K562 (cell line): ENCODE measurements around the gene EIF4G2. TPM values are rescaled to one million over a fixed set of nuclear protein-coding genes. Genes with fewer than 3 reads are reported as not detected.

Source experiments
- ATAC-seq: fragments of 200-7000 bp; cut with Tn5 transposase; 3 replicates; pipeline ENCODE4 v1.9.1; 2020; ENCODE audit warnings: moderate library complexity
- BruUV-seq: library from RNA; stranded (reverse); fragments of 400-500 nt; replicated peaks from 2 replicates; lab custom pipeline; 2021; lab: Mats Ljungman, UMichigan
- CTCF ChIA-PET: fragments of 300-600 bp; formaldehyde crosslinking; extraction: SDS; loops from one replicate; lab custom pipeline; 2021; ENCODE audit warnings: low intra/inter-chr PET ratio; lab: Yijun Ruan, JAX
- POLR2A ChIA-PET: fragments of 300-600, 350-650 bp; sonication (Branson Sonifier 250); formaldehyde crosslinking; extraction: SDS; loops from one replicate; lab custom pipeline; 2021; ENCODE audit warnings: antibody characterized with exemption, inconsistent platforms; lab: Yijun Ruan, JAX
- DNase-seq, 4 experiments: peaks; one replicate each; pipeline versions ENCODE4 v3.0.0 to v3.0.0-alpha.2; 2011 to 2018; ENCODE audit warnings: low spot score in 3 of 4, mixed read lengths in 3 of 4; ENCODE audit errors: extremely low read depth in 1 of 4
- FAIRE-seq: peaks from 2 replicates; lab custom pipeline; 2011; peaks lifted over from hg19 to GRCh38; lab: Jason Lieb, UNC
- H2AFZ ChIP-seq: 2 replicates; pipeline ENCODE4 v1.6.0; 2011; ENCODE audit warnings: low read depth, low read length, control low read depth, inconsistent platforms
- H3K27ac ChIP-seq: fragments of 200-600 bp; 3 replicates; pipeline ENCODE4 v1.8.0; 2011; ENCODE audit warnings: low read depth, mild to moderate bottlenecking, control low read depth, inconsistent platforms, low read length, moderate library complexity, mixed read lengths; ENCODE audit errors: extremely low read depth
- H3K27me3 ChIP-seq, 2 experiments: fragments of 300-600 bp in 1 of 2; 2 replicates in 1 of 2; 3 replicates in 1 of 2; pipeline versions ENCODE4 v1.6.0 to v1.8.0; 2011; ENCODE audit warnings: inconsistent platforms in 2 of 2, low read length in 2 of 2, mild to moderate bottlenecking in 1 of 2, mixed read lengths in 1 of 2, moderate library complexity in 1 of 2; ENCODE audit not compliant: control insufficient read depth in 2 of 2, insufficient read depth in 2 of 2
- H3K36me3 ChIP-seq: fragments of 300-600 bp; 3 replicates; pipeline ENCODE4 v1.8.0; 2011; ENCODE audit warnings: mild to moderate bottlenecking, low read length, inconsistent platforms; ENCODE audit not compliant: control insufficient read depth, insufficient read depth
- H3K4me1 ChIP-seq, 2 experiments: fragments of 200-600 bp in 1 of 2; replicated peaks in 1 of 2; 2 replicates in 1 of 2; 3 replicates in 1 of 2; pipeline versions ENCODE4 v1.5.1 to v1.8.0; 2011; ENCODE audit warnings: inconsistent platforms in 2 of 2, low read length in 2 of 2, mild to moderate bottlenecking in 1 of 2, mixed read lengths in 1 of 2, moderate library complexity in 1 of 2; ENCODE audit not compliant: control insufficient read depth in 2 of 2, insufficient read depth in 2 of 2
- H3K4me2 ChIP-seq: 2 replicates; pipeline ENCODE4 v1.6.1; 2011; ENCODE audit warnings: low read length, control low read depth, inconsistent platforms, mixed read lengths; ENCODE audit not compliant: insufficient read depth
- H3K4me3 ChIP-seq: fragments of 200-600 bp; sonication (generic), shearing (Covaris generic); 2 replicates; pipeline ENCODE4 v1.5.1; 2016; ENCODE audit warnings: control low read depth, inconsistent platforms
- H3K79me2 ChIP-seq: fragments of 200-600 bp; 3 replicates; pipeline ENCODE4 v1.8.0; 2011; ENCODE audit warnings: low read length, inconsistent platforms; ENCODE audit not compliant: control insufficient read depth, insufficient read depth
- H3K9ac ChIP-seq, 2 experiments: 2 replicates each; pipeline versions ENCODE4 v1.6.0 to v1.6.1; 2011; ENCODE audit warnings: low read depth in 2 of 2, low read length in 2 of 2, control low read depth in 1 of 2, inconsistent platforms in 1 of 2, mild to moderate bottlenecking in 1 of 2, mixed read lengths in 1 of 2; ENCODE audit not compliant: insufficient read depth in 1 of 2
- H3K9me1 ChIP-seq: one replicate; pipeline ENCODE4 v1.6.0; 2011; ENCODE audit warnings: inconsistent platforms, mild to moderate bottlenecking, low read length, moderate library complexity; ENCODE audit not compliant: control insufficient read depth, insufficient read depth
- H3K9me3 ChIP-seq: replicated peaks from 2 replicates; pipeline ENCODE4 v1.5.1; 2011; ENCODE audit warnings: low read depth, low read length, inconsistent platforms; ENCODE audit not compliant: control insufficient read depth, insufficient read depth
- H4K20me1 ChIP-seq: replicated peaks from 2 replicates; pipeline ENCODE4 v1.6.1; 2011; ENCODE audit warnings: low read length, inconsistent platforms, mixed read lengths; ENCODE audit not compliant: control insufficient read depth, insufficient read depth
- BHLHE40 ChIP-seq: IDR thresholded peaks from 2 replicates; pipeline ENCODE4 v1.6.1; 2011; ENCODE audit warnings: low read length, improper control_type of control experiment
- CBFA2T3 ChIP-seq: fragments of 450-650 bp; IDR thresholded peaks from 2 replicates; pipeline ENCODE4 v1.6.1; 2017
- EGR1 ChIP-seq: fragments of 450-650 bp; conservative IDR thresholded peaks from 2 replicates; pipeline ENCODE4 v1.6.1; 2017; ENCODE audit warnings: mild to moderate bottlenecking
- ESRRA ChIP-seq: fragments of 450-650 bp; IDR thresholded peaks from 2 replicates; pipeline ENCODE4 v1.6.1; 2014; ENCODE audit warnings: low read depth, mild to moderate bottlenecking, moderate library complexity, borderline replicate concordance
- FOSL1 ChIP-seq: fragments of 200-800 bp; sonication (Bioruptor generic); conservative IDR thresholded peaks from 2 replicates; pipeline ENCODE4 v1.6.1; 2016; ENCODE audit warnings: missing genetic modification characterization, missing compliant biosample characterization
- GABPA ChIP-seq: fragments of 200-800 bp; sonication (Bioruptor generic); conservative IDR thresholded peaks from 2 replicates; pipeline ENCODE4 v1.6.1; 2016; ENCODE audit warnings: low read depth, missing genetic modification characterization, missing compliant biosample characterization
- KAT8 ChIP-seq: fragments of 450-650 bp; IDR thresholded peaks from 2 replicates; pipeline ENCODE4 v1.6.1; 2016; ENCODE audit warnings: low read depth, mild to moderate bottlenecking
- NCOA4 ChIP-seq: fragments of 450-650 bp; IDR thresholded peaks from 2 replicates; pipeline ENCODE4 v1.6.1; 2018; ENCODE audit warnings: mild to moderate bottlenecking; ENCODE audit not compliant: partially characterized antibody
- NFE2 ChIP-seq: IDR thresholded peaks from 2 replicates; pipeline ENCODE4 v1.6.1; 2014; ENCODE audit warnings: antibody characterized with exemption, low read depth
- SOX6 ChIP-seq: fragments of 450-650 bp; IDR thresholded peaks from 2 replicates; pipeline ENCODE4 v1.6.1; 2014; ENCODE audit warnings: mild to moderate bottlenecking
- ZNF121 ChIP-seq: sonication (generic); formaldehyde crosslinking; conservative IDR thresholded peaks from 2 replicates; pipeline ENCODE4 v1.8.0; 2022; ENCODE audit warnings: missing genetic modification reagents
- ZNF695 ChIP-seq: fragments of 450-650 bp; formaldehyde crosslinking; IDR thresholded peaks from 2 replicates; pipeline ENCODE4 v1.4.0; 2020; ENCODE audit warnings: mild to moderate bottlenecking, moderate library complexity
- WGBS: fragments of 100-300 bp; shearing (Covaris generic); methylation state at CpG from one replicate; pipeline ENCODE4 v1.1.6; 2016; ENCODE audit warnings: low coverage, mixed read lengths; ENCODE audit not compliant: insufficient coverage; ENCODE audit errors: missing lambda C conversion rate; 5-methylcytosine and 5-hydroxymethylcytosine counted together
- in situ Hi-C: fragments of 300-500 bp; cut with MboI; formaldehyde crosslinking; loops from 4 replicates; pipeline ENCODE4 v1.15.0; 2018; ENCODE audit warnings: inconsistent platforms, mixed read lengths
- intact Hi-C: fragments of 100-400 bp; cut with micrococcal nuclease; formaldehyde crosslinking; loops from 2 replicates; pipeline ENCODE4 v1.14.2; 2022
- polyA plus RNA-seq, 8 experiments: library from polyadenylated mRNA; depleted of rRNA in 4 of 8; stranded (reverse) in 5 of 8; unstranded in 3 of 8; fragments of >200 nt; fragmentation: Nextera tagmentation in 2 of 8; fragmentation: Illumina TruSeq in 1 of 8; extraction: Ambion mirVana in 2 of 8; extraction: Trizol in 1 of 8; gene quantifications; 2 replicates each; pipeline versions ENCODE4 v1.2.1 to v1.2.3, GENCODE V29; 2011 to 2014; ENCODE audit warnings: inconsistent platforms in 1 of 8, missing spikeins in 1 of 8
- total RNA-seq, 7 experiments: library from RNA; depleted of rRNA in 6 of 7; stranded (reverse); fragments of >200 nt in 6 of 7; fragmentation: Illumina TruSeq in 2 of 7; extraction: Trizol in 2 of 7; gene quantifications; 2 replicates each; pipeline versions ENCODE4 v1.2.1 to v1.2.3, GENCODE V29; 2011 to 2021; ENCODE audit warnings: low replicate concordance in 1 of 7
- TF ChIP-seq, protein P1 (sequence below), 2 experiments: fragments of 450-650 bp; IDR thresholded peaks; 2 replicates each; pipeline ENCODE4 v1.6.1; 2016
- TF ChIP-seq, protein P2 (sequence below): fragments of 250-450 bp; sonication (Bioruptor Pico); IDR thresholded peaks from 2 replicates; pipeline ENCODE4 v1.8.0; 2022; ENCODE audit warnings: moderate library complexity, mild to moderate bottlenecking, inconsistent platforms
- TF ChIP-seq, protein P3 (sequence below), 3 experiments: fragments of 200-800 bp in 1 of 3; sonication (Bioruptor generic) in 1 of 3; sonication (generic) in 1 of 3; formaldehyde crosslinking in 1 of 3; IDR thresholded peaks; 2 replicates each; pipeline versions ENCODE4 v1.6.1 to v1.8.0; 2016 to 2022; ENCODE audit warnings: mild to moderate bottlenecking in 2 of 3, missing compliant biosample characterization in 2 of 3, missing genetic modification characterization in 2 of 3, missing genetic modification reagents in 1 of 3

The EIF4G2 gene
- total and polyA plus RNA-seq, 9 of the 15 experiments (the other 6 are each of a cell fraction or from before 2014, with no cell fraction given): 206 to 790 (median 646) TPM

DNA sequence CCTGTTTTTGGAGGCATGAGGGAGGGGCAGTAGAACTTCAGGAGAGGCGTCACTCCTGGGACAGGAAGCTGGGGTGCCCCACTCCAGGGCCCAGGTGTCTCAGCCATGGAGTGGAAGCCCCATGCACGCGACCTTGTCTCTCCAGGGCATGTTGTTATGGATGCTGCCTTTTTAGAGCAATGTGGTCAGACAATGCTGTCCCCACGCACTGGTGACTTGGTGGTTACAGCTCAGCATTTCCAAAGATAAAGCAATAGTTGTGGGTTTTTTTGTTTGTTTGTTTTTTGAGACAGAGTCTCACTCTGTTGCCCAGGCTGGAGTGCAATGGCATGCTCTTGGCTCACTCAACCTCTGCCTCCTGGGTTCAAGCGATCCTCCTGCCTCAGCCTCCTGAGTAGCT lies 22.3 kb downstream of the EIF4G2 start:
- Histone ChIP-seq H4K20me1 (no peaks in the 10 kb centered on the region), H2AFZ (no peak overlapping the region), H3K4me1 (no peaks in the 10 kb centered on the region), H3K9me3 (no peaks in the 10 kb centered on the region), H3K9ac (no peak overlapping the region), H3K9me1 (no peaks in the 10 kb centered on the region), H3K27me3 (no peaks in the 10 kb centered on the region), H3K4me2 (no peak overlapping the region), H3K27ac (no peak overlapping the region), H3K36me3 (no peaks in the 10 kb centered on the region), H3K4me3 (no peak overlapping the region), H3K79me2 (no peaks in the 10 kb centered on the region)
- WGBS: 26% methylated on average over 5 of the region's 5 CpGs
- intact Hi-C loops (no loop called here), in situ Hi-C loops (loop anchor here (10.0 to 25.0 kb wide), 2 partner anchors 476 to 998 kb away; no protein-coding TSS in a partner anchor)
- FAIRE-seq: no peak
- CTCF ChIA-PET: no interaction called here
- POLR2A ChIA-PET: interaction anchor here (0.6 to 2.0 kb wide), 5 partner anchors 10 to 21 kb away, joined by 3 to 7 read pairs (median 6); no protein-coding TSS in a partner anchor
- no peak for DNase-seq
- TF ChIP-seq FOSL1 (tag) (peak; percentile 57), ESRRA (peak; percentile 37; the same call in 1 of the 2 replicates), CBFA2T3 (0 out of 2 replicates have a peak, but pooled peaks have one; percentile 3), NFE2 (peak; percentile 57), SOX6 (peak; percentile 74), KAT8 (no peak), GABPA (tag) (0 out of 2 replicates have a peak, but pooled peaks have one; percentile 21), NCOA4 (no peak), EGR1 (peak; percentile 32; the same call in 1 of the 2 replicates), ZNF695 (CRISPR knock-in tag) (no peak), ZNF121 (CRISPR knock-in tag) (peak; percentile 53; the same call in 1 of the 2 replicates), BHLHE40 (peak; percentile 46; the same call in 1 of the 2 replicates)
- TF ChIP-seq, protein P1, sequence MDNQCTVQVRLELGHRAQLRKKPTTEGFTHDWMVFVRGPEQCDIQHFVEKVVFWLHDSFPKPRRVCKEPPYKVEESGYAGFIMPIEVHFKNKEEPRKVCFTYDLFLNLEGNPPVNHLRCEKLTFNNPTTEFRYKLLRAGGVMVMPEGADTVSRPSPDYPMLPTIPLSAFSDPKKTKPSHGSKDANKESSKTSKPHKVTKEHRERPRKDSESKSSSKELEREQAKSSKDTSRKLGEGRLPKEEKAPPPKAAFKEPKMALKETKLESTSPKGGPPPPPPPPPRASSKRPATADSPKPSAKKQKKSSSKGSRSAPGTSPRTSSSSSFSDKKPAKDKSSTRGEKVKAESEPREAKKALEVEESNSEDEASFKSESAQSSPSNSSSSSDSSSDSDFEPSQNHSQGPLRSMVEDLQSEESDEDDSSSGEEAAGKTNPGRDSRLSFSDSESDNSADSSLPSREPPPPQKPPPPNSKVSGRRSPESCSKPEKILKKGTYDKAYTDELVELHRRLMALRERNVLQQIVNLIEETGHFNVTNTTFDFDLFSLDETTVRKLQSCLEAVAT (IDR thresholded peaks at IDR 0.05): peak in 1 of 2 experiments; percentile 36; a peak in 1 of 4 replicates
- TF ChIP-seq, protein P2, sequence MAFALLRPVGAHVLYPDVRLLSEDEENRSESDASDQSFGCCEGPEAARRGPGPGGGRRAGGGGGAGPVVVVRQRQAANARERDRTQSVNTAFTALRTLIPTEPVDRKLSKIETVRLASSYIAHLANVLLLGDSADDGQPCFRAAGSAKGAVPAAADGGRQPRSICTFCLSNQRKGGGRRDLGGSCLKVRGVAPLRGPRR: no peak
- TF ChIP-seq, protein P3, sequence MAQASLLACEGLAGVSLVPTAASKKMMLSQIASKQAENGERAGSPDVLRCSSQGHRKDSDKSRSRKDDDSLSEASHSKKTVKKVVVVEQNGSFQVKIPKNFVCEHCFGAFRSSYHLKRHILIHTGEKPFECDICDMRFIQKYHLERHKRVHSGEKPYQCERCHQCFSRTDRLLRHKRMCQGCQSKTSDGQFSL (CRISPR knock-in tag; IDR thresholded peaks at IDR 0.05): no peak
- TF ChIP-seq, protein P3 (tag; IDR thresholded peaks at IDR 0.05): no peak
- peak; percentile 45 for ATAC-seq
- no TSS peak for BruUV-seq
